ENCODE results near the gene MYH14. TPM values are rescaled to one million over a fixed set of nuclear protein-coding genes. Genes with fewer than 3 reads are reported as not detected.

The MYH14 gene
- total and polyA plus RNA-seq, 9 of the 15 experiments (the other 6 are each of a cell fraction or from before 2014, with no cell fraction given), result 0.04 to 0.86 (median 0.19) TPM; not detected in 2

GRCh38 chr19:50328873-50329145 lies 125.4 kb downstream of the MYH14 start (continued):
- no peak for TF ChIP-seq BRF2 (IDR thresholded peaks at IDR 0.05; ENCODE audit: borderline replicate concordance, insufficient read depth, insufficient read length)
- TF ChIP-seq ELK3 (CRISPR knock-in tag; IDR thresholded peaks at IDR 0.05), result no peak
- no peak for TF ChIP-seq HOMEZ (CRISPR knock-in tag; IDR thresholded peaks at IDR 0.05)
- no peak for TF ChIP-seq LARP7 (IDR thresholded peaks at IDR 0.05)
- TF ChIP-seq ZNF655 (CRISPR knock-in tag; IDR thresholded peaks at IDR 0.05), result no peak
- no peak for TF ChIP-seq ZNF384 (IDR thresholded peaks at IDR 0.05; ENCODE audit: low read depth, low read length)
- peak; percentile 48 for TF ChIP-seq HNRNPLL (IDR thresholded peaks at IDR 0.05; ENCODE audit: low read depth, low read length, poor library complexity, severe bottlenecking)

All from K562 (cell line).